Measurements from ENCODE around the gene HPN.
"Not testable (repeated sequence)": the region's sequence is repeated elsewhere in the genome, so short reads cannot be mapped to it uniquely, and the experiment has no call there.

The HPN gene

GRCh38 chr19:35006342-35006998 lies 35.1 kb upstream of the HPN start:
- DNase-seq, result no peak
- Histone ChIP-seq H3K9me3 (ENCODE audit: insufficient read depth, low read length, severe bottlenecking) (no peaks in the 10 kb centered on the region), H3K27ac (ENCODE audit: low read length) (no peak overlapping the region), H3K4me3 (ENCODE audit: low read depth in 1 of 2, low read length in 2 of 2) (no peak overlapping the region), H4K20me1 (ENCODE audit: insufficient read depth, low read length) (peaks cover 67% of the 10 kb centered on the region), H3K9ac (ENCODE audit: low read depth, low read length) (no peak overlapping the region), H3K4me2 (ENCODE audit: insufficient read depth, low read length) (no peak overlapping the region), H2AFZ (ENCODE audit: low read depth, low read length) (no peak overlapping the region), H3K79me2 (ENCODE audit: insufficient read depth, low read length) (peaks cover 56% of the 10 kb centered on the region), H3K36me3 (ENCODE audit: insufficient read depth, low read length) (peaks cover 83% of the 10 kb centered on the region), H3K27me3 (ENCODE audit: insufficient read depth, low read length, poor library complexity) (no peaks in the 10 kb centered on the region), H3K4me1 (ENCODE audit: insufficient read depth, low read length) (peaks cover 27% of the 10 kb centered on the region)
- TF ChIP-seq EZH2 (IDR thresholded peaks at IDR 0.05; ENCODE audit: borderline replicate concordance, low read depth, low read length, severe bottlenecking), result no peak
- TF ChIP-seq CTCF (IDR thresholded peaks at IDR 0.05; ENCODE audit: borderline replicate concordance, extremely low read depth, low read length, poor library complexity, severe bottlenecking), result no peak
- ATAC-seq (ENCODE audit: insufficient read depth, low read depth), result no peak

GRCh38 chr19:35006999-35007365 lies 34.5 kb upstream of the HPN start:
- ATAC-seq (ENCODE audit: insufficient read depth, low read depth) (no peak), DNase-seq (no peak)
- H3K9ac ChIP-seq (ENCODE audit: low read depth, low read length), result no peak overlapping the region
- H3K36me3 ChIP-seq (ENCODE audit: insufficient read depth, low read length), result peaks cover 85% of the 10 kb centered on the region
- H3K4me1 ChIP-seq (ENCODE audit: insufficient read depth, low read length), result peaks cover 22% of the 10 kb centered on the region
- peaks cover 63% of the 10 kb centered on the region for H4K20me1 ChIP-seq (ENCODE audit: insufficient read depth, low read length)
- no peaks in the 10 kb centered on the region for H3K9me3 ChIP-seq (ENCODE audit: insufficient read depth, low read length, severe bottlenecking)
- no peak overlapping the region for H2AFZ ChIP-seq (ENCODE audit: low read depth, low read length)
- TF ChIP-seq CTCF (IDR thresholded peaks at IDR 0.05; ENCODE audit: borderline replicate concordance, extremely low read depth, low read length, poor library complexity, severe bottlenecking), result no peak
- no peak for TF ChIP-seq EZH2 (IDR thresholded peaks at IDR 0.05; ENCODE audit: borderline replicate concordance, low read depth, low read length, severe bottlenecking)
- no peak overlapping the region for H3K4me3 ChIP-seq (ENCODE audit: low read depth in 1 of 2, low read length in 2 of 2)
- peaks cover 50% of the 10 kb centered on the region for H3K79me2 ChIP-seq (ENCODE audit: insufficient read depth, low read length)
- H3K27me3 ChIP-seq (ENCODE audit: insufficient read depth, low read length, poor library complexity), result no peaks in the 10 kb centered on the region
- no peak overlapping the region for H3K27ac ChIP-seq (ENCODE audit: low read length)
- H3K4me2 ChIP-seq (ENCODE audit: insufficient read depth, low read length), result no peak overlapping the region

- H3K4me1 ChIP-seq (ENCODE audit: insufficient read depth, low read length), result peaks cover 18% of the 10 kb centered on the region
- H4K20me1 ChIP-seq (ENCODE audit: insufficient read depth, low read length), result peaks cover 62% of the 10 kb centered on the region
- H2AFZ ChIP-seq (ENCODE audit: low read depth, low read length); H3K27me3 ChIP-seq (ENCODE audit: insufficient read depth, low read length, poor library complexity); H3K9me3 ChIP-seq (ENCODE audit: insufficient read depth, low read length, severe bottlenecking); H3K4me3 ChIP-seq (ENCODE audit: low read depth in 1 of 2, low read length in 2 of 2); H3K27ac ChIP-seq (ENCODE audit: low read length); DNase-seq; H3K4me2 ChIP-seq (ENCODE audit: insufficient read depth, low read length); H3K9ac ChIP-seq (ENCODE audit: low read depth, low read length); ATAC-seq (ENCODE audit: insufficient read depth, low read depth): not testable (repeated sequence)
- H3K36me3 ChIP-seq (ENCODE audit: insufficient read depth, low read length), result peaks cover 87% of the 10 kb centered on the region
- peaks cover 47% of the 10 kb centered on the region for H3K79me2 ChIP-seq (ENCODE audit: insufficient read depth, low read length)
Measured at GRCh38 chr19:35007427-35007826, 34.1 kb upstream of the HPN start.

- peaks cover 60% of the 10 kb centered on the region for H4K20me1 ChIP-seq (ENCODE audit: insufficient read depth, low read length)
- peaks cover 35% of the 10 kb centered on the region for H3K79me2 ChIP-seq (ENCODE audit: insufficient read depth, low read length)
- H3K36me3 ChIP-seq (ENCODE audit: insufficient read depth, low read length), result peaks cover 87% of the 10 kb centered on the region
- ATAC-seq (ENCODE audit: insufficient read depth, low read depth), result no peak
- no peak overlapping the region for H3K4me3 ChIP-seq (ENCODE audit: low read depth in 1 of 2, low read length in 2 of 2)
- H3K9ac ChIP-seq (ENCODE audit: low read depth, low read length), result no peak overlapping the region
- H3K9me3 ChIP-seq (ENCODE audit: insufficient read depth, low read length, severe bottlenecking), result no peaks in the 10 kb centered on the region
- H3K4me1 ChIP-seq (ENCODE audit: insufficient read depth, low read length), result peaks cover 5% of the 10 kb centered on the region; the same call in 1 of the 2 replicates
- no peak overlapping the region for H3K4me2 ChIP-seq (ENCODE audit: insufficient read depth, low read length)
- TF ChIP-seq CTCF (IDR thresholded peaks at IDR 0.05; ENCODE audit: borderline replicate concordance, extremely low read depth, low read length, poor library complexity, severe bottlenecking) (no peak), EZH2 (IDR thresholded peaks at IDR 0.05; ENCODE audit: borderline replicate concordance, low read depth, low read length, severe bottlenecking) (no peak)
- no peak overlapping the region for H2AFZ ChIP-seq (ENCODE audit: low read depth, low read length)
- DNase-seq, result no peak
- no peaks in the 10 kb centered on the region for H3K27me3 ChIP-seq (ENCODE audit: insufficient read depth, low read length, poor library complexity)
- H3K27ac ChIP-seq (ENCODE audit: low read length), result no peak overlapping the region
Measured at GRCh38 chr19:35008891-35009341, 32.6 kb upstream of the HPN start.

Data from DND-41 (cell line).